ENCODE data around the gene ARSJ.

DNA sequence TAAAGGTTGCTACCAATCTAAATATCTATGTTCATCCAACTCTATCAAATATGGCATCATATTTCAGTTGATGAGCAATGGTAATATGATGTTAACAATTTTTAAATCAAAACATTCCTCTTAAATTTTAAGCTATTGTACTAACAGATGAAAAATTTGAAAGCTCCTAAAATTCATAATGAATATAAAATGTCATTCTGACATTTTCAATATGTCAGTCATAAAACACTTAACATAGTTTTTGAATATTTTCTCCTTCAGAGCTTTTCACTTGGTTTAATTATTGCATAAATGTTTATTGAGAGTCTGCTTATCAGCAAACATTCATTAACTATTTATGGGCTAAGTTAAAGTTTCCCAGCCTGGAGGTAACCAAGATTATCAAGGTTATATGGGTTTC, 11.8 kb downstream of the ARSJ start:
- TF ChIP-seq CTCF (IDR thresholded peaks at IDR 0.05 in 4 of 5, conservative IDR thresholded peaks at IDR 0.05 in 1 of 5) (no peak), POLR2A (IDR thresholded peaks at IDR 0.05) (no peak)
